Adrenal gland (tissue), 12 donors: ENCODE measurements around the gene ADGRG4. TPM values are rescaled to one million over a fixed set of nuclear protein-coding genes. Genes with fewer than 3 reads are reported as not detected.

Source experiments
- DNase-seq, 7 donors: peaks; one replicate each; pipeline ENCODE4 v3.0.0-alpha.2; 2019 to 2020
- H3K27ac ChIP-seq, 5 donors: fragments of 200-600 bp; sonication (generic) in 4 of 5; 1 replicate in 3 of 5; 2 replicates in 2 of 5; pipeline versions ENCODE4 v1.5.1 to v1.8.0; 2016 to 2020; ENCODE audit warnings: mild to moderate bottlenecking in 1 of 5
- H3K27me3 ChIP-seq: fragments of 200-600 bp; 2 replicates; pipeline ENCODE4 v1.8.0; 2021
- H3K36me3 ChIP-seq, 2 donors: fragments of 200-600 bp; replicated peaks in 1 of 2; 1 replicate in 1 of 2; 2 replicates in 1 of 2; pipeline versions ENCODE4 v1.5.1 to v1.8.0; 2018 to 2022
- H3K4me1 ChIP-seq, 2 donors: fragments of 200-600 bp; replicated peaks in 1 of 2; 1 replicate in 1 of 2; 2 replicates in 1 of 2; pipeline versions ENCODE4 v1.5.1 to v1.8.0; 2018 to 2021
- H3K4me3 ChIP-seq, 4 donors: fragments of 200-600 bp; sonication (generic) in 3 of 4; one replicate each; pipeline ENCODE4 v1.5.1; 2016 to 2018
- H3K9me3 ChIP-seq, 3 donors: fragments of 200-600 bp; sonication (generic) in 1 of 3; replicated peaks in 1 of 3; 1 replicate in 2 of 3; 2 replicates in 1 of 3; pipeline versions ENCODE4 v1.5.1 to v1.8.0; 2016 to 2021
- CTCF ChIP-seq, 6 experiments: fragments of 450-650 bp in 4 of 6; fragments of 200-600 bp in 2 of 6; sonication (generic) in 1 of 6; IDR thresholded peaks; 1 replicate in 5 of 6; 2 replicates in 1 of 6; pipeline versions ENCODE4 v1.5.1 to v1.8.0; 2016 to 2021; ENCODE audit warnings: antibody characterized with exemption in 6 of 6, mild to moderate bottlenecking in 2 of 6, moderate library complexity in 1 of 6
- POLR2A ChIP-seq, 2 donors: fragments of 450-650 bp; IDR thresholded peaks; one replicate each; pipeline ENCODE4 v1.6.1; 2017; ENCODE audit warnings: antibody characterized with exemption in 2 of 2, mild to moderate bottlenecking in 2 of 2, moderate library complexity in 1 of 2
- WGBS, 4 donors: extraction: QIAGEN DNeasy Blood & Tissue Kit in 2 of 4; methylation state at CpG; one replicate each; pipeline versions ENCODE4 v1.1.5 to v1.1.7; 2013 to 2017; 5-methylcytosine and 5-hydroxymethylcytosine counted together
- intact Hi-C, 2 donors: fragments of 100-400 bp; cut with DNase I; formaldehyde crosslinking; loops; one replicate each; pipeline versions ENCODE4 v1.14.1 to v1.15.0; 2022 to 2023
- polyA plus RNA-seq, 3 donors: library from polyadenylated mRNA; stranded (reverse); fragments of 200-250 nt in 2 of 3; fragments of 350-450 nt in 1 of 3; fragmentation: Illumina TruSeq in 1 of 3; extraction: RNeasy Lipid Tissue Mini Kit (QIAGEN cat#74804) in 1 of 3; gene quantifications; one replicate each; pipeline ENCODE4 v1.2.3, GENCODE V29; 2013 to 2014
- total RNA-seq, 9 donors: library from RNA; depleted of rRNA in 4 of 9; stranded (reverse); fragments of >200 nt in 4 of 9; fragments of 120-200 nt in 1 of 9; fragmentation: NEBNext Ultra II Directional in 1 of 9; extraction: Animal tissue kit (Norgen Biotek cat#: 25700) in 1 of 9; gene quantifications; one replicate each; pipeline versions ENCODE4 v1.1.0 to v1.2.4, GENCODE V29; 2013 to 2023
- donor health status: healthy with polysubstance abuse.
- donor health status: Bipolar disorder and iron deficiency.
- donor health status: DM: yes; HTN: yes; CAD: no.
- donor health status: DM: no; HTN: no; CAD: no.
- donor health status: DM: no; HTN: no; CAD: no.
- donor health status: DM: yes; HTN: yes; CAD: no.

Gene ADGRG4
- total and polyA plus RNA-seq, 12 donors, result under 0.01 to 0.11 (median 0.01) TPM; not detected in 4

GRCh38 chrX:136310411-136310810 is 9.6 kb downstream of the ADGRG4 start:
- peak in 4 of 7 donors; percentile 8 to 42 (median 27) for DNase-seq
- 27 to 68% (median 50%) methylated on average over 2 of the region's 2 CpGs for WGBS, 4 donors
- Histone ChIP-seq H3K36me3 (no peaks in the 10 kb centered on the region), H3K4me3 (no peak overlapping the region), H3K27me3 (peaks cover 3% of the 10 kb centered on the region), H3K4me1 (no peaks in the 10 kb centered on the region), H3K9me3 (no peaks in the 10 kb centered on the region), H3K27ac (no peak overlapping the region)
- intact Hi-C loops, result no loop called here
- TF ChIP-seq POLR2A (IDR thresholded peaks at IDR 0.05), result no peak
- no peak for TF ChIP-seq CTCF (IDR thresholded peaks at IDR 0.05)

- TF ChIP-seq CTCF (IDR thresholded peaks at IDR 0.05) (no peak), POLR2A (IDR thresholded peaks at IDR 0.05) (no peak)
- no peaks in the 10 kb centered on the region for H3K4me1 ChIP-seq
- H3K27me3 ChIP-seq, result peaks cover 7% of the 10 kb centered on the region
- no peak for DNase-seq
- no peak overlapping the region for H3K4me3 ChIP-seq
- intact Hi-C loops, result no loop called here
- 75 to 85% (median 80%) methylated on average over 2 of the region's 2 CpGs for WGBS, 4 donors
- no peaks in the 10 kb centered on the region for H3K9me3 ChIP-seq
- H3K36me3 ChIP-seq, result no peaks in the 10 kb centered on the region
- no peak overlapping the region for H3K27ac ChIP-seq
These were observed 17.4 kb downstream of the ADGRG4 start for GRCh38 chrX:136318156-136318555.

- TF ChIP-seq CTCF (IDR thresholded peaks at IDR 0.05), result no peak
- no peak for TF ChIP-seq POLR2A (IDR thresholded peaks at IDR 0.05)
- Histone ChIP-seq H3K4me3 (no peak overlapping the region), H3K27ac (no peak overlapping the region), H3K27me3 (peaks cover 7% of the 10 kb centered on the region), H3K9me3 (no peaks in the 10 kb centered on the region), H3K4me1 (no peaks in the 10 kb centered on the region), H3K36me3 (no peaks in the 10 kb centered on the region)
- WGBS, 4 donors, result 70 to 90% (median 79%) methylated on average over 7 to 8 of the region's 8 CpGs
- no peak for DNase-seq
- intact Hi-C loops, result no loop called here
These were observed 18.3 kb downstream of the ADGRG4 start for GRCh38 chrX:136318895-136319597.

GRCh38 chrX:136319600-136319999 is 18.8 kb downstream of the ADGRG4 start:
- Histone ChIP-seq H3K36me3 (no peaks in the 10 kb centered on the region), H3K4me1 (no peaks in the 10 kb centered on the region), H3K9me3 (no peaks in the 10 kb centered on the region), H3K27ac (no peak overlapping the region), H3K27me3 (peaks cover 7% of the 10 kb centered on the region), H3K4me3 (no peak overlapping the region)
- intact Hi-C loops, result no loop called here
- DNase-seq, result no peak
- TF ChIP-seq POLR2A (IDR thresholded peaks at IDR 0.05), result no peak
- TF ChIP-seq CTCF (IDR thresholded peaks at IDR 0.05), result no peak
